Testis (tissue), 5 donors: Measurements from ENCODE around the gene AKR1C2. TPM values are rescaled to one million over a fixed set of nuclear protein-coding genes. Genes with fewer than 3 reads are reported as not detected.
"Not testable (repeated sequence)": the region's sequence is repeated elsewhere in the genome, so short reads cannot be mapped to it uniquely, and the experiment has no call there.

Source experiments
- DNase-seq: peaks from one replicate; pipeline ENCODE4 v3.0.0-alpha.2; 2019
- H3K27ac ChIP-seq, 2 donors: fragments of 200-600 bp; sonication (generic); one replicate each; pipeline ENCODE4 v1.5.1; 2019
- H3K27me3 ChIP-seq: fragments of 200-600 bp; sonication (generic); one replicate; pipeline ENCODE4 v1.5.1; 2019
- H3K36me3 ChIP-seq: fragments of 200-600 bp; sonication (generic); one replicate; pipeline ENCODE4 v1.5.1; 2017; ENCODE audit warnings: low read depth; ENCODE audit errors: missing control alignments
- H3K4me1 ChIP-seq: fragments of 200-600 bp; sonication (generic); one replicate; pipeline ENCODE4 v1.5.1; 2019
- H3K4me3 ChIP-seq, 2 donors: fragments of 200-600 bp; sonication (generic); one replicate each; pipeline ENCODE4 v1.5.1; 2017 to 2019
- H3K9me3 ChIP-seq: fragments of 200-600 bp; sonication (generic); one replicate; pipeline ENCODE4 v1.5.1; 2017
- CTCF ChIP-seq, 3 experiments: fragments of 450-650 bp in 2 of 3; fragments of 200-600 bp in 1 of 3; sonication (generic) in 1 of 3; IDR thresholded peaks; one replicate each; pipeline ENCODE4 v1.5.1; 2016 to 2019; ENCODE audit warnings: antibody characterized with exemption in 3 of 3, mild to moderate bottlenecking in 2 of 3, moderate library complexity in 1 of 3
- POLR2A ChIP-seq: fragments of 450-650 bp; IDR thresholded peaks from one replicate; pipeline ENCODE4 v1.6.1; 2017; ENCODE audit warnings: antibody characterized with exemption, mild to moderate bottlenecking, moderate library complexity
- WGBS, 2 donors: methylation state at CpG; one replicate each; pipeline ENCODE4 v1.1.5; 2018; 5-methylcytosine and 5-hydroxymethylcytosine counted together
- intact Hi-C: fragments of 100-400 bp; cut with DNase I; formaldehyde crosslinking; loops from one replicate; pipeline ENCODE4 v1.15.1; 2023; ENCODE audit warnings: low total_unique reads
- long read RNA-seq, 2 donors: transcript quantifications; one replicate each; lab custom pipeline, GENCODE V29; 2026
- polyA plus RNA-seq: library from polyadenylated mRNA; stranded (reverse); fragments of 350-450 nt; fragmentation: Illumina TruSeq; extraction: RNeasy Lipid Tissue Mini Kit (QIAGEN cat#74804); gene quantifications from one replicate; pipeline ENCODE4 v1.2.3, GENCODE V29; 2014; ENCODE audit warnings: low read depth, low replicate concordance; ENCODE audit not compliant: insufficient read depth
- total RNA-seq, 2 donors: library from RNA; depleted of rRNA; stranded (reverse); fragments of >200 nt; gene quantifications; one replicate each; pipeline ENCODE4 v1.2.3, GENCODE V29; 2016

AKR1C2 gene
- total RNA-seq: 1 to 10 TPM; 5.8 to 8.7 TPM
- 35.5 TPM for polyA plus RNA-seq
- long read RNA-seq, donor 1, partial matches to known transcripts: 0 of 3 reads
- long read RNA-seq, donor 1, other reads (novel, unspliced or antisense): 0 of 3 reads
- long read RNA-seq, donor 2, partial matches to known transcripts: 0 of 1 reads
- long read RNA-seq, donor 2, other reads (novel, unspliced or antisense): 0 of 1 reads

- H3K27ac ChIP-seq, H3K27me3 ChIP-seq, H3K36me3 ChIP-seq, H3K9me3 ChIP-seq, DNase-seq, H3K4me3 ChIP-seq, intact Hi-C loops, H3K4me1 ChIP-seq: not testable (repeated sequence)
- WGBS, 2 donors: 29 to 42% methylated on average over 7 to 10 of the region's 10 CpGs
Measured at GRCh38 chr10:5003127-5004029, at the start of gene AKR1C2. TSS of gene AKR1C2 (minus strand) at chr10:5003857. CDS start at chr10:5003835, 22 bp downstream.

DNA sequence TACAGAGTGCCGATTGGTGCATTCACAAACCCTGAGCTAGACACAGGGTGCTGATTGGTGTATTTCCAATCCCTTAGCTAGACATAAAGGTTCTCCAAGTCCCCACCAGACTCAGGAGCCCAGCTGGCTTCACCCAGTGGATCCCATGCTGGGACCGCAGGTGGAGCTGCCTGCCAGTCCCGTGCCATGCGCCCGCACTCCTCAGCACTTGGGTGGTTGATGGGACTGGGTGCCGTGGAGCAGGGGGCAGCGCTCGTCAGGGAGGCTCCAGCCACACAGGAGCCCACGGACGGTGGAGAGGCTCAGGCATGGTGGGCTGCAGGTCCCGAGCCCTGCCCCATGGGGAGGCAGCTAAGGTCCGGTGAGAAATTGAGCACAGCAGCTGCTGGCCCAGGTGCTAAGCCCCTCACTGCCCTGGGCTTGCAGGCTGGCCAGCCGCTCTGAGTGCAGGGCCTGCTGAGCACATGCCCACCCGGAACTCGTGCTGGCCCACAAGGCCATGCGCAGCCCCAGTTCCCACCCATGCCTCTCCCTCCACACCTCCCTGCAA, 49.4 kb upstream of the AKR1C2 start:
- H3K27ac ChIP-seq, H3K36me3 ChIP-seq, H3K9me3 ChIP-seq, intact Hi-C loops, H3K4me1 ChIP-seq, H3K27me3 ChIP-seq, H3K4me3 ChIP-seq, DNase-seq: not testable (repeated sequence)
- 96% methylated on average over 16 of the region's 16 CpGs; no CpG with 5 or more reads in 1 of the 2 donors for WGBS, 2 donors

GRCh38 chr10:5047912-5048628, 44.4 kb upstream of the AKR1C2 start:
- no peak for DNase-seq
- WGBS, 2 donors: 78 to 85% methylated on average over 1 of the region's 1 CpG
- Histone ChIP-seq H3K27me3 (no peaks in the 10 kb centered on the region), H3K4me3 (no peak overlapping the region), H3K4me1 (no peaks in the 10 kb centered on the region), H3K27ac (no peak overlapping the region), H3K9me3 (no peaks in the 10 kb centered on the region), H3K36me3 (no peaks in the 10 kb centered on the region)
- no peak for TF ChIP-seq CTCF (IDR thresholded peaks at IDR 0.05)
- no peak for TF ChIP-seq POLR2A
- intact Hi-C loops: no loop called here

GRCh38 chr10:5047055-5047454, 43.4 kb upstream of the AKR1C2 start:
- H3K9me3 ChIP-seq, H3K36me3 ChIP-seq, H3K27me3 ChIP-seq, DNase-seq, intact Hi-C loops, H3K4me3 ChIP-seq, H3K27ac ChIP-seq, H3K4me1 ChIP-seq: not testable (repeated sequence)
- WGBS, 2 donors: 65 to 81% methylated on average over 5 of the region's 5 CpGs

DNA sequence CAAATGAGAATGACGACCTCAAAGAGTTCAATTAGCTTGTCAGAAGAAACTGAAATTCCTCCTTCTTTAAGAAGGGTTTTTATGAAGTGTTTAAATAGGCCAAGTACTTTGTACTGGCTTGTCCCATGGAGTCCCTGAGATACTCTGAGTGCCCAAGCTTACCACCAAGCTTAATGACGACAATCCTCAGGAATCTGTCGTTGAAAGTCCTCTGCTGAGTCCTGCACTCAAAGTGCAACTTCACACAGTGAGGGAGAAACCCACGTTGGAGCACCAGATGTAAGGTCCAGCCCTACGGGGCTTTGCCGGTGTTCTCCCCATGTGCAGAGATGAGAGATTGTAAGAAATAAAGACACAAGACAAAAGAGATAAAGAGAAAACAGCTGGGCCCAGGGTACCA, 42.8 kb upstream of the AKR1C2 start:
- H3K4me3 ChIP-seq: no peak overlapping the region
- no peak for DNase-seq

More for the DNA sequence above, 42.8 kb upstream of the AKR1C2 start:
- intact Hi-C loops: no loop called here
- no peak for TF ChIP-seq CTCF (IDR thresholded peaks at IDR 0.05)
- TF ChIP-seq POLR2A: no peak
- Histone ChIP-seq H3K9me3 (no peaks in the 10 kb centered on the region), H3K36me3 (no peaks in the 10 kb centered on the region), H3K4me1 (no peaks in the 10 kb centered on the region), H3K27ac (no peak overlapping the region), H3K27me3 (no peaks in the 10 kb centered on the region)
- WGBS, 2 donors: 89 to 92% methylated on average over 6 of the region's 6 CpGs
